B cell (primary cell): ENCODE measurements around the gene PATE1.

ENCODE experiments used
- CTCF ChIP-seq: fragments of 200-600 bp; IDR thresholded peaks from one replicate; pipeline ENCODE4 v1.8.0; 2022; ENCODE audit warnings: antibody characterized with exemption, mild to moderate bottlenecking
- EZH2 ChIP-seq: IDR thresholded peaks from 2 replicates; pipeline ENCODE4 v1.6.1; 2012; ENCODE audit warnings: borderline replicate concordance, low read depth, mild to moderate bottlenecking, moderate library complexity, low read length; ENCODE audit not compliant: insufficient read depth, poor library complexity, severe bottlenecking

GRCh38 chr11:125740617-125741016 is 5.5 kb upstream of the PATE1 start:
- TF ChIP-seq CTCF (no peak), EZH2 (no peak)
